GM18870 (cell line): ENCODE data around the gene IGSF10.
"Not testable (repeated sequence)": the region's sequence is repeated elsewhere in the genome, so short reads cannot be mapped to it uniquely, and the experiment has no call there.

Experiments
- ATAC-seq: cut with Tn5 transposase; IDR thresholded peaks from one replicate; pipeline ENCODE4 v1.9.1; 2021; ENCODE audit warnings: moderate library complexity; ENCODE audit not compliant: unreplicated experiment

IGSF10 gene, protein sequence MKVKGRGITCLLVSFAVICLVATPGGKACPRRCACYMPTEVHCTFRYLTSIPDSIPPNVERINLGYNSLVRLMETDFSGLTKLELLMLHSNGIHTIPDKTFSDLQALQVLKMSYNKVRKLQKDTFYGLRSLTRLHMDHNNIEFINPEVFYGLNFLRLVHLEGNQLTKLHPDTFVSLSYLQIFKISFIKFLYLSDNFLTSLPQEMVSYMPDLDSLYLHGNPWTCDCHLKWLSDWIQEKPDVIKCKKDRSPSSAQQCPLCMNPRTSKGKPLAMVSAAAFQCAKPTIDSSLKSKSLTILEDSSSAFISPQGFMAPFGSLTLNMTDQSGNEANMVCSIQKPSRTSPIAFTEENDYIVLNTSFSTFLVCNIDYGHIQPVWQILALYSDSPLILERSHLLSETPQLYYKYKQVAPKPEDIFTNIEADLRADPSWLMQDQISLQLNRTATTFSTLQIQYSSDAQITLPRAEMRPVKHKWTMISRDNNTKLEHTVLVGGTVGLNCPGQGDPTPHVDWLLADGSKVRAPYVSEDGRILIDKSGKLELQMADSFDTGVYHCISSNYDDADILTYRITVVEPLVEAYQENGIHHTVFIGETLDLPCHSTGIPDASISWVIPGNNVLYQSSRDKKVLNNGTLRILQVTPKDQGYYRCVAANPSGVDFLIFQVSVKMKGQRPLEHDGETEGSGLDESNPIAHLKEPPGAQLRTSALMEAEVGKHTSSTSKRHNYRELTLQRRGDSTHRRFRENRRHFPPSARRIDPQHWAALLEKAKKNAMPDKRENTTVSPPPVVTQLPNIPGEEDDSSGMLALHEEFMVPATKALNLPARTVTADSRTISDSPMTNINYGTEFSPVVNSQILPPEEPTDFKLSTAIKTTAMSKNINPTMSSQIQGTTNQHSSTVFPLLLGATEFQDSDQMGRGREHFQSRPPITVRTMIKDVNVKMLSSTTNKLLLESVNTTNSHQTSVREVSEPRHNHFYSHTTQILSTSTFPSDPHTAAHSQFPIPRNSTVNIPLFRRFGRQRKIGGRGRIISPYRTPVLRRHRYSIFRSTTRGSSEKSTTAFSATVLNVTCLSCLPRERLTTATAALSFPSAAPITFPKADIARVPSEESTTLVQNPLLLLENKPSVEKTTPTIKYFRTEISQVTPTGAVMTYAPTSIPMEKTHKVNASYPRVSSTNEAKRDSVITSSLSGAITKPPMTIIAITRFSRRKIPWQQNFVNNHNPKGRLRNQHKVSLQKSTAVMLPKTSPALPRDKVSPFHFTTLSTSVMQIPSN (N-terminal part only)

DNA sequence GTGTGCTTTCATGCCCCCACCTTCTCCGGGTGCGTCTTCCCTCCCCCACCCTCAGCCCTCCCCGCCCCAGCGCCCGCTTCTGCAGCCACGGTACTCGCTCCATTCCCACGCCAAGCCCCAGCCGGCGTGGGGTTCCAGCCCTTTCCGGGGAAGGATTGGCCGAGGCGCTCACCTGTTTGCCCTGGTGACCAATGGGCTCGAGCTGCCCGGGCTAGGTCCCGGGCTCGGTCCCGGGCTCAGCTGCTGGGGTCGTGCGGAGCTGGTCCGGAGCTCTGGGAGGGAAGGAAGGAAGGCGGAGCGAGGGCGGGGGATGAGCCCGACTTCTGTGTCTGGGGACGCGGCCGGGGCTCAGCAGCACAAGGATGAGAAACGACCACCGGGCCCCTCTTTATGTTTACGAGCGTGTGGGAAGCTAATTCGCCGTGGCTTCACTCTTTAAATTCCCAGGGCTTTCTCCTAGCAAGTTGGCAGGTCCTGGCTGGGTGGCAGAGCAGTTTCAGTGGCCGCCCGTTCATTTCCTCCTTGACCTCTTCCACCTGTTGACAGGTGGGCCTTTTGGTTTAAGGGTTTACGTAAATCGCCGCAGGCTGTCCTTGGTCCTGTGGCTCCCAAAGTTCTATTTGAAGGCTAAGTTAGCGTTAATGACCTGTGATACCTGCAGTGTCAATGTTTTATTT lies at the start of gene IGSF10:
TSS of gene IGSF10 (minus strand) at position 288 of the 677 bp plus-strand sequence. CDS start 2,352 bp downstream, outside the sequence.
- ATAC-seq, result no peak

DNA sequence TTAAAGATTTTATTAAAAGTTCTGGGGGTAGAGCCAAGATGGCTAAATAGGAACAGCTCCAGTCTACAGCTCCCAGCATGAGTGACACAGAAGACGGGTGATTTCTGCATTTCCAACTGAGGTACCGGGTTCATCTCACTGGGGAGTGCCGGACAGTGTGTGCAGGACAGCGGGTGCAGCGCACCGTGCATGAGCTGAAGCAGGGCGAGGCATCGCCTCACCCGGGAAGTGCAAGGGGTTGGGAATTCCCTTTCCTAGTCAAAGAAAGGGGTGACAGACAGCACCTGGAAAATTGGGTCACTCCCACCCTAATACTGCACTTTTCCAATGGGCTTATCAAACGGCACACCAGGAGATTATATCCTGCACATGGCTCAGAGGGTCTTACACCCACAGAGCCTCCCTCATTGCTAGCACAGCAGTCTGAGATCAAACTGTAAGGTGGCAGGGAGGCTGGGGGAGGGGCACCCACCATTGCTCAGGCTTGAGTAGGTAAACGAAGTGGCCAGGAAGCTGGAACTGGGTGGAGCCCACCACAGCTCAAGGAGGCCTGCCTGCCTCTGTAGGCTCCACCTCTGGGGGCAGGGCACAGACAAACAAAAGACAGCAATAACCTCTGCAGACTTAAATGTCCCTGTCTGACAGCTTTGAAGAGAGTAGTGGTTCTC lies 48.7 kb upstream of the IGSF10 start:
- not testable (repeated sequence) for ATAC-seq

DNA sequence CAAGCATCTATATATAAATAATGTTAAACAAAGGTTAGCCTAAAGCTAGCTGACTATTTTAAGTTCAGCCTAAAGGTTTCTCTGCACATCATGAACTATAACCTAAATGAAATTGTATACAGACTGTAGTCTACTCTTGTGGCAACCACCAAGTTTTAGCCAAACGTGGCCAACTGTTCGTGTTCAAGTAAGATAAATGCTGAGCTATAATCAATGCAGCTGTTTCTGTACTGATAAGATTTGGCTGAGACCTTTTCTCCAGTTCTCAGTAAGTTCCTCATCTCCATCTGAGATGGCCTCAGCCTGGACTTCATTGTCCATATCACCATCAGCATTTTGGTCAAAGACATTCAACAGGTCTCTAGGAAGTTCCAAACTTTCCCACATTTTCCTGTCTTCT lies 43.7 kb upstream of the IGSF10 start:
- ATAC-seq, result no peak

DNA sequence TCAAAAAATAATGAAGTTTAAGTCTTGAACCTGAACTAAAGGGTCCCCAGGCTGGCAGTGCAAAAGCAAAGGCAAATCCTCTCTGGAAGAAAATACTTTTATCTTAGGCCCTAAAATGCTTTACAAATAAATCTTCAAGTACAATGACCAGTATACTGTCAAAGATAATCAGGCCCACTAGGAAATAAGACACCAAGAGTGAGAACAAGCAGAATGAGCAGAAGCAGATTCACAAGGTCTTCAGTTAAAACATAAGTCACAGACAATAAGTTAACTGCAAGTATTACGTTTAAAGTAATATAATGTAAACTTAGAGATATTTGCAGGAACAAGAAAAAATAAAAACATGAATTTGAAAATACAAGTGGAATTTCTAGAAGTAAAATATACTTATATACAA lies 42.2 kb upstream of the IGSF10 start:
- ATAC-seq, result no peak

DNA sequence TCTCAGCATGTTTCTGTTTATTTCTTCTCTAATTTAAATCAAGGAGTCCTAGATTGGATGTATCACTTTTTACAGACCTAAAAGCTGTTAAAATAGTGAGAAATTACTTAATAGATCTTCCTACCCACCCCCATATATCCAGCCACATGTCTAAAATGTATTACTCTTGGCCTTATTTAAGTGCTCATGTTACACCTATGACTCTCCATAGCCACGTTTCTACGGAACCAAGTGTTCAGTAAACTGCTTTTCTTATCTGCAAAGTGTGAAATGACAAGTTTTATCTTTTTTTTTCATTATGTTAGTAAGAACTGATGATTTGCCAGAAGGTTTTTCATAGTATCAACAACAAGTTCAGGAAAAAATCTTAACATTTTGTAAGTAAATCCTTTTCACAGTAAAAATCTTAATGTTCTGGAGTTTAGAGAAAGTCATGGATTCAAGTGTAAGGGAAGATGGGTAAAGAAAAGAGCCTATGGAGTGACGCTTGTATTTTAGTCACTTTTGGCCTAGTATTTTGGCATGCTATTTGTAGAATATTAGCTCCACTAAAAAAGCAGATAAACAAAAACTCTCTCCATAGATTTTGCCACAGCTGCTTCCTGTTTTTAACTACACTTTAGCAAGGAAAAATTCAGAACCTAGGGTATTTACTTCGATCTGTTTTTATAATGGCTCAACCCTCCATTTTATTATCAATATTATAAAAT lies 41.2 kb upstream of the IGSF10 start:
- no peak for ATAC-seq

DNA sequence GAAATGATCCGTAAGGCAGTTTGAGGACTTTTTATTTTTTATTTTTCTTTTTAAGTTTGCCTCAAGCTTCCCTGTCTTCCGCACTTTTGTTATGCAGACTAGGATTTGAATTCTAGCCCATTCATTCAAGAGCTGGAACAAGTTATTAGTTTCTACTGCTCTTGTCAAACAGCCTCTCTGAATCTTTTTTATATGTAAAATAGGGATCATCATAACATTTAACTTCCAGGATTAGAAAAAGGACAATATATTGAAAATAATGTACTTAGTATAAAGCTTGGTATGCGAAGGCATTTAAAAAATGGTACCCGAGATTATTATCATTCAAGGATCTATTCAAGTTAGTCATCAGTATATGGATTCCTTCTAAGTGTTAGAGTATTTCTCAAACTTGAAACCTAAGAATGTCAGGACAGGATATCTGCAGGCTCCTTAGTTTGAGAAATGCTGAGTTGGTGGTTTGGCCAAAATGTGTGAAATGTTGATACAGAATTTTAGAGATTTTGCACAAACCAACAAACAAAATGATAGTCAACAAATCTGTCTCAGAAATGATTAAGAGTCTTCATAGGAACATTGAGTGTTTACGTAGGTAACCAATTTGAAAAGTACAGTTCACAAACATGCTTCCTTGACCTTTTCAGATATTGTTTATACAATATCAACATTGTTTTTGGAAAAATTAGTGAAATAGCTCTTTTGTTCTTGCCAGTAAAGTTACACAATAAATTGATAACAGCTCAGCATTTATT lies 40.5 kb upstream of the IGSF10 start:
- ATAC-seq, result no peak

DNA sequence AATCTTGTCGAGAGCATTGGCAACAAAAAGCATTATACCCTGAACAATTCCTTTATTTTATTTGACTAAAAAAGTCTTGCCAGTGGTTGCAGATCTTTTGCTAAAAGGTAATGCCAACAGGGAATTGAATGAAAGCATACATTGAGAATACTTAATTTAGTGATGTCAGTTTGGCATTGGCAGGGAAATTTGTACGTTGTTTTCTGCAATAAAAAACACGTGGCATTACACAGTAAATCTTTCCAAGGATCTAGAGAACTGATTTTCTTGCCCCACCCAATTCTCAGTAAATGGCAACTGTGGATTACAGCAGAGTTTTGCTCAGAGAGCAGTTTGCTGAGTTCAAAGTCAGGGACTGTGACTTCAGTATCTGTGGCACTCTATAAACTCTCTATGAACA lies 38.3 kb upstream of the IGSF10 start:
- ATAC-seq, result no peak

DNA sequence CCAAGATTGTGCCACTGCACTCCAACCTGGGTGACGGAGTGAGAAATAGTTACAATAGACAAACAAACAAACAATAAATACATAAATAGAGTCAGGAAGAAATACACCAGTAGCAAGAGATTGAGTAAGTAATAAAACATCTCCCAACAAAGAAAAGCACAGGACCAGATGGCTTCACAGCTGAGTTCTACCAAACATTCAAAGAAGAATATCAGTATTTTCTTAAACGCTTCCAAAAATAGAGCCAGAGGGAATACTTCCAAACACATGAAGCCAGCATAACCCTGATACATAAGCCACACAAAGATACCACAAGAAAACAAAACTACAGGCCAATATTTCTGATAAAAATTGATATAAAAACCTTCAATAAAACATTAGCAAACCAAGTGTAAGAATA lies 30.7 kb upstream of the IGSF10 start:
- ATAC-seq, result no peak

DNA sequence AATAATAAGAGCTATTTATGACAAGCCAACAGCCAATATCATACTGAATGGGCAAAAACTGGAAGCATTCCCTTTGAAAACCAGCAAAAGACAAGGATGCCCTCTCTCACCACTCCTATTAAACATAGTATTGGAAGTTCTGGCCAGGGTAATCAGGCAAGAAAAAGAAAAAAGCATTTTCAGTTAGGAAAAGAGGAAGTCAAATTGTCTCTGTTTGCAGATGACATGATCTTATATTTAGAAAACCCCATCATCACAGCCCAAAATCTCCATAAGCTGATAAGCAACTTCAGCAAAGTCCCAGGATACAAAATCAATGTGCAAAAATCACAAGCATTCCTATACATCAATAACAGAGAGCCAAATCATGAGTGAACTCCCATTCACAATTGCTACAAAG lies 27.0 kb upstream of the IGSF10 start:
- not testable (repeated sequence) for ATAC-seq

DNA sequence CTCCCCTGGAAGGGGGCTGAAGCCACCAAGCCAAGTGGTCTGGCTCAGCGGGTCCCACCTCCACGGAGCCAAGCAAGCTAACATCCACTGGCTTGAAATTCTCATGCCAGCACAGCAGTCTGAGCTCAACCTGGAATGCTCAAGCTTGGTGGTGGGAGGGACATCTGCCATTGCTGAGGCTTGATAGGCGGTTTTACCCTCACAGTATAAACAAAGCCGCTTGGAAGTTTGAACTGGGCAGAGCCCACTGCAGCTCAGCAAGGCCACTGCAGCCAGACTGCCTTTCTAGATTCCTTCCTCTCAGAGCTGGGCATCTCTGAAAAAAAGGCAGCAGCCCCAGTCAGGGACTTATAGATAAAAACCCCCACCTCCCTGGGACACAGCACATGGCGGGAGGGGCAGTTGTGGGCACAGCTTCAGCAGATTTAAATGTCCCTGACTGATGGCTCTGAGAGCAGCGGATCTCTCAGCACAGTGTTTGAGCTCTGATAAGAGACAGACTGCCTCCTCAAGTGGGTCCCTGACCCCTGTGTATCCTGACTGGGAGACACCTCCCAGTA lies 23.2 kb upstream of the IGSF10 start:
- no peak for ATAC-seq

DNA sequence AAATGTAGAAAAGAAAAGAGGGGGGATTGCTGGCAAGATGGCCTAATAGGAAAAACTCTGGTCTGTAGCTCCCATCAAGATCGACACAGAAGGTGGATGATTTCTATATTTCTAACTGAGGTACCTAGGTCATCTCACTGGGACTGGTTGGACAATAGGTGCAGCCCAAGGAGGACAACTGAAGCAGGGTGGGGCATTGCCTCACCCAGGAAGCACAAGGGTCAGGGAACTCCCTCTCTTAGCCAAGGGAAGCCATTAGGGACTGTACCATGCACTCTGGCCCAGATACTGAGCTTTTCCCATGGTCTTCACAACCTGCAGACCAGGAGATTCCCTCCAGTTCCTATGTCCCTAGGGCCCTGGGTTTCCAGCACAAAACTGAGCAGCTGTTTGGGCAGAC lies 22.6 kb upstream of the IGSF10 start:
- no peak for ATAC-seq

DNA sequence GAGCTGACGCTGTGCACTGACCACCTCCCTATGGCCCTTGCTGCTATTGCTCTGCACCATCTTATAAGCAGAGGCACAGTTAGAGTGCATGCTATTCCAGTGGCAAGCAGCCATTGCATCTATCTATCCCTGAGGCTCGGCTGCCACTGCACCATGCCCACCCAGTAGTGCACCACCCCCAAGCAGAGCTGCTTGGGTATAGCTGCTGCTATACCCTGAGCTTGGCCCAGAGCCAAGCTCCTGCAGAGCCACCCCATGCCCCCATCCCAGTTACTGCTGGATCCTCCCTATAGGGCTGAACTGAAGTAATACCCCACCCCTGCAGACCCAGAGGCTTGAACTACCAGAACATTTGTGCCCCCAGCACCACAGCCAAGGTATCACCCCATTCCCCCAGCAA lies 19.6 kb upstream of the IGSF10 start:
- no peak for ATAC-seq

DNA sequence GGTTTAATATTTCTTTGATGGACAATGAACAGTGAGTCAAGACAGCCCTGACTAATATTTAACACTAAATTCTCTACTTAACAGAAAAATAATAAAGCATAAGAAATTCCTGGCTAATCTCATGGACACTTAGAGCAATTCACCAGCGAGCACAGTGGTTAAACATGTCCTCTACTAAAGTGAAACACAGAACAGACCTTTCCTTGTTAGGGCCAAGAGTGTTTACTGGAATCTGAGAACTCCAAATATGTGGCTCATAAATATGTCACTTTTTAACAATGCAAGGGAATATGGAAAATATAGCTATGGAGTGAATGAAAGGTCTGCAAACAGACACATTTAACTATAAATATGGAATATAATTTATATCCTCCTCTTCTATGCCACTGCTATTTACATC lies 18.6 kb upstream of the IGSF10 start:
- no peak for ATAC-seq

DNA sequence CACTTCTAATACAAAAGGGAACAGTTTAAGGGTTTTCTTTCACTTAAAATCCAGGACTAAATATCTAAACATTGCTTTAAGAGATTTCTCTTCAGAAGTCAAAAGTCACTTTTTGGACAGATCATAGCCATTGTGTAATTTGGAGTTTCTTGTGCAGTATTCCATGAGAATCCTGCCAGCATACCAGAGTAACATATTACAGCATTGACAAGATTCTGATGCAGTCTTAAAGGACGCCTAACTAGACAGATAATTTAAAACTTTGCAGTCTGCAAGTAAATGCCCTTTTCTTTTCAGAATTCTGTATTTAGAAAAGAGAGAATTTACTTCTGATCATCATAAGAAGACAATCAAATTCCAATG lies 17.5 kb upstream of the IGSF10 start:
- no peak for ATAC-seq

DNA sequence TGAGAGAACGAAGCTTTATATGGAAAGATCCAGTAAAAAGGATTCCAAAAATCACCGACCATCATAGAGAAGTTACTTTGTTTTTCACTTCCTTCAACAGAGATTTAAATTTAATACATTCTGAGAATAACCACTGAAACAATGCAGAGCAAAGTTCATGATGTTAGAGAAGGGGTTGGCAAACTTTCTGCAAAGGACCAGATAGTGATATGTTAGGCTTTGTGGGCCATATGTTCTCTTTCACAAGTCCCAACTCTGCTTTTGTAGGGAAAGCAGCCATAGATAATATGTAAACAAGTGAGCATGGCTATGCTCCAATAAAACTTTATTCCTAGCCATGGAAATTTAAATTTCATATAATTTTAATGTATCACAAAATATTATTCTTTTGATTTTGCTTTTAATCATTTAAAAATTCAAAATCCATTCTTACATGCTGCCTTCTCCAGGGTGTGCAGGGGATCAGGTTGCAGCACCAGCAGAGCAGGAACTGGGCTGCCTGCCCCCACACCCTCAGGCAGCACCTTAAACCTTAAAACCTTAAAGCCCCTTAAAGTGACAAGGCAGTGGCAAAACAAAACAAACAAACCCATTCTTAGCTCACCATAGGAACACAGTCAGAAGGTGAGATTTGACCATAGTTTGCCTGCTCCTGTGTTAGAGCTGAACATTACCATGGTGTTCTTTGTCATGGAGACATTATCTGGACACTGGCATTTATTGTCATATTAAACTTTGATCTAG lies 16.9 kb upstream of the IGSF10 start:
- no peak for ATAC-seq

DNA sequence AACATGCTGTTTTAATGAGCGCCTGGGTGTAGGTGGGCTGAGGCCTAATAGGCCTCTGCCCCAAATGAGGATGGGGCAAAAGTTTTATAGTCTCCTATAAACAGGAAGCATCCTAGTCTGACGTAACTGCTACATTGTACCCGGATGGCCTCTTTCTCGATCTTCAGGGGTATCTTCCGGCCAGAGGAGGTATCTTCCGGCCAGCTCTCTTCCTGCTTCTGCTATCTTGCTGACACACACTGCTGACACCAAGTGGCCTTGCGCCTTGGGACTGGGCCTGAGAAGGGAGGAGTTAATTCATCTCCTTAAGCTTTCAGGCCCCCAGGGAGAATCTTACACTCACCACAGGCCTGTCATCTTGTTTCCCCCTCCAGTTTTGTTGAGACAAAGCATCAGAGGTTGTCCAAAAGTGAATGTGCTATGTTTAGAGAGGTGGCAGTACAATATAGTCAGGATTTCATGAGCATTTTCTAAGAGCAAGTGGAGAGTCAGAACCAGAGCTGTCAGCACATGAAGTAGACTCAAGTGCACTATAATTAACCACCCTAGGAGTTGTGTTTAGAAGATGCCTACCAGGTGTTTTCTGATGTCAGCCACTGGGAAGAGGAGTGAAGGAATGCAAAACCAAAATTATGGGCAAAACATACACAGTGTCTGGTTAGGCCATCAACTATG lies 15.6 kb upstream of the IGSF10 start:
- ATAC-seq, result no peak

DNA sequence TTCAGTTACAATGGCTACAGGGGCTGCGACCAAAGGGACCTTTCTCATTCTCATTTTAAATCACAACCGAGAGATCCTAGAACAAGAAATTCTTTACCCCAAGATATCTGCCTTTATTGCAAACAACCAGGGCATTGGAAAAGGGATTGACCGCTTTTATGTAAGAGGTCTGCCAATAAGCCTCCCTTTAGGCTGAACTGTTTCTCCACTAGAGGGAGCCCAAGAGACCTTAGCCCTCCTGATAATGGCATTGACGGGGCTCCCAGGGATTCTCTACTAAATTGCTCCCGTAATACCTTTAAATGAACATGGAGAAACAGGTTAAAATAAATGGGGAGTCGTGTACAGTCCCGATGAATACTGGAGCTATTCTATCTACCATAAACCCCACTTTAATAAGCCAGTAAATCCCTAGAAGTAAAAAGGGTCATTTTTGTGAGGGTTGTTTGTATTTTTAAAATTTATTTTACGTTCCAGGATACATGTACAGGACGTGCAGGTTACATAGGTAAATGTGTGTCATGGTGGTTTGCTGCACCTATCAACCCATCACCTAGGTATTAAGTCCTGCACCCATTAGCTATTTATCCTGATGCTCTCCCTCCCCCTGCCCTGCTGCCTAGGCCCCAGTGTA lies 7.5 kb upstream of the IGSF10 start:
- peak; percentile 67 for ATAC-seq
